OCI-LY1 (cell line): ENCODE data around the gene PTPRE.

Source experiments
- CTCF ChIP-seq: fragments of 200-600 bp; sonication (generic), shearing (Covaris generic); IDR thresholded peaks from 2 replicates; pipeline ENCODE4 v1.5.1; 2017; ENCODE audit warnings: mild to moderate bottlenecking, antibody characterized with exemption, low read length, moderate library complexity, mixed read lengths
- EZH2 ChIP-seq: fragments of 200-600 bp; sonication (generic), shearing (Covaris generic); IDR thresholded peaks from 2 replicates; pipeline ENCODE4 v1.8.0; 2017; ENCODE audit warnings: borderline replicate concordance, mixed run types, mild to moderate bottlenecking, antibody characterized with exemption, low read length, moderate library complexity, mixed read lengths

- TF ChIP-seq CTCF = no peak
- no peak for TF ChIP-seq EZH2
These were observed 159.1 kb downstream of the PTPRE start for GRCh38 chr10:128065881-128066534.
